ENCODE measurements around the gene PREPL.

PREPL gene

DNA sequence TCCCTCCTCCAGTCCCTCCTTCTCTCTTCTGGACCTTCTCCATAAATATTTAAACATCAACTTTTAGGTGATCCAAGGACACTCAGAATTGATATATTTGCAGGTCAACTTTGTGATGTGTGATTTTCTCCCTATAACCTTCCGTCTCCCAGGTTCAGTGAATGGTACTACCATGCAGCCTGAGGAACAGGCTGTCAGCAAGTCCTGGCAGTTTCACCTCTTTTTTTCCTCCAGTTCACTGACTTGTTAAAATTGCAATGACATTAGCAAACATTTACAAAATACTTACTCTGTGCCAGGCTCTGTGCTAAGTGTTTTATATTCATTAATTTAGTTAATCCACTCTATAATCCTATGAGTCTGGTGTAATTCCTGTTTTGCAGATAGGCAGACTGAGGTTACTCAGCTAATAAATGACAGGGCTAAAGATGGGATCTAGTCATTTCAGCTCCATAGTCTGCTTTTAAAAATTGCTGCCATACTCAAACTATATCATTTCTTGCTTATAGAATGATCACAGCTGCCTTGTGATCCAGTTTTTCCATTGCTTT is 78.1 kb downstream of the PREPL start:
- Histone ChIP-seq H3K4me3 (replicated peaks; ENCODE audit: low read depth, low read length) (no peak overlapping the region), H3K36me3 (ENCODE audit: control insufficient read depth, insufficient read depth, low read length) (no peaks in the 10 kb centered on the region), H3K27me3 (replicated peaks; ENCODE audit: control insufficient read depth, insufficient read depth, low read length) (no peaks in the 10 kb centered on the region; the same call in 1 of the 2 replicates)
- DNase-seq (ENCODE audit: extremely low read depth, insufficient read length): no peak
- no peak for TF ChIP-seq CTCF (IDR thresholded peaks at IDR 0.05; ENCODE audit: insufficient read depth, low read length, poor library complexity, severe bottlenecking)

DNA sequence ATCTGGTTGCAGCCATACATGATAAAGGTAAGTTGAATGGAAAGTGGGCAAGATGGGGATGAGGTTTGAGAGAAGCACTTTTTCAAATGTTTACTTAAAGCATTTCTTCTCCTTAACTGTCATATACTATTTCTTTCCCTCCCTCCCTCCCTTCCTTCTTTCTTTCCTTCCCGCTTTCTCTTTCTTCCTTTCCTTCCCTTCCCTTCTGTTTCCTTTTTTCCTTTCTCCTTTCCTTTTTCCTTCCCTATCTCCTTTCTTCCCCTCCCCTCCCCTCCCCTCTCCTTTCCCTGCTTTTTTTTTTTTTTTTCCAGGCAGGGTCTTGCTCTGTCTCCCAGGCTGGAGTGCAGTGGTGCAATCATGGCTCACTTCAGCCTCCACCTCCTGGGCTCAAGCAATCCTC is 80.4 kb downstream of the PREPL start:
- no peak for DNase-seq (ENCODE audit: extremely low read depth, insufficient read length)
- H3K4me3 ChIP-seq (replicated peaks; ENCODE audit: low read depth, low read length): no peak overlapping the region
- H3K27me3 ChIP-seq (replicated peaks; ENCODE audit: control insufficient read depth, insufficient read depth, low read length): no peaks in the 10 kb centered on the region; the same call in 1 of the 2 replicates
- H3K36me3 ChIP-seq (ENCODE audit: control insufficient read depth, insufficient read depth, low read length): no peaks in the 10 kb centered on the region
- TF ChIP-seq CTCF (IDR thresholded peaks at IDR 0.05; ENCODE audit: insufficient read depth, low read length, poor library complexity, severe bottlenecking): no peak

DNA sequence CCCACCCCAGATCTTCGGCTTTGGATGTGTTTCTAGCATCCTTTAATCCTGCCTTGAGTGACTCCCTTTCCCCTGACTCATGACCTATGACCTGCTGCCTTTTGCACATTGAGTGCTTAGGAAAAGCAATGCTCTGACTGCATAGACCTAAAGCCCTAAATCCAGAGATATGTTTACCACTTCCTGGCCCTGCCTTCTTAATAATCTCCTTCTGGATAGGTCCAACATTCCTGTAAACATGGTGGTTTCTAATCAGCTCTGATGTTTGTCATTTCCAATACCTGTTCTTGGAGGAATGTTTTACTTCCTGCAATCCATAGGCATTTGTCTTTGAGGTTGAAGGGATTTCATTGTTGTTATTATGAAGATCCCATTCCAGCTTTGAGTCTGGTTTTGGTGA is 83.8 kb downstream of the PREPL start:
- DNase-seq (ENCODE audit: extremely low read depth, insufficient read length): no peak
- Histone ChIP-seq H3K36me3 (ENCODE audit: control insufficient read depth, insufficient read depth, low read length) (no peaks in the 10 kb centered on the region), H3K27me3 (replicated peaks; ENCODE audit: control insufficient read depth, insufficient read depth, low read length) (no peaks in the 10 kb centered on the region), H3K4me3 (replicated peaks; ENCODE audit: low read depth, low read length) (no peak overlapping the region)
- no peak for TF ChIP-seq CTCF (IDR thresholded peaks at IDR 0.05; ENCODE audit: insufficient read depth, low read length, poor library complexity, severe bottlenecking)

GRCh38 chr2:44275927-44276303 is 85.4 kb downstream of the PREPL start:
- Histone ChIP-seq H3K36me3 (ENCODE audit: control insufficient read depth, insufficient read depth, low read length) (no peaks in the 10 kb centered on the region), H3K4me3 (replicated peaks; ENCODE audit: low read depth, low read length) (no peak overlapping the region), H3K27me3 (replicated peaks; ENCODE audit: control insufficient read depth, insufficient read depth, low read length) (no peaks in the 10 kb centered on the region)
- no peak for DNase-seq (ENCODE audit: extremely low read depth, insufficient read length)
- TF ChIP-seq CTCF (IDR thresholded peaks at IDR 0.05; ENCODE audit: insufficient read depth, low read length, poor library complexity, severe bottlenecking): no peak

GRCh38 chr2:44273596-44273995 is 87.7 kb downstream of the PREPL start:
- TF ChIP-seq CTCF (IDR thresholded peaks at IDR 0.05; ENCODE audit: insufficient read depth, low read length, poor library complexity, severe bottlenecking): no peak
- Histone ChIP-seq H3K4me3 (replicated peaks; ENCODE audit: low read depth, low read length) (no peak overlapping the region), H3K27me3 (replicated peaks; ENCODE audit: control insufficient read depth, insufficient read depth, low read length) (no peaks in the 10 kb centered on the region), H3K36me3 (ENCODE audit: control insufficient read depth, insufficient read depth, low read length) (no peaks in the 10 kb centered on the region)
- DNase-seq (ENCODE audit: extremely low read depth, insufficient read length): no peak

DNA sequence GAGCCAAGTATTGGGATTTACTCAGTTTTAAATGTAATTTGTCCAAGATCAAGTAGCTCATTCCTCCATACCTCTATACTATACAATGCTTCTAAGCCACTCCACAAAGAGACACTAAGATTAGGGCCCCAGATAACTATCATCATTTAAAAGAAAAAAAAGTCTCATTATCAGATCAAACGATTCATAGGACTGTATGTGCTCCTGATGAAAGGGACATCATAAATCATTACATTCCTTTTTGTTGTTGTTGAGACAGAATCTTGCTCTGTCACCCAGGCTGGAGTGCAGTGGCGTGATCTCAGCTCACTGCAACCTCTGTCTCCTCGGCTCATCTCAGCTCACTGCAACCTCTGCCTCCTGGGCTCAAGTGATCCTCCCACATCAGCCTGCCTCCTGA is 88.2 kb downstream of the PREPL start:
- Histone ChIP-seq H3K36me3 (ENCODE audit: control insufficient read depth, insufficient read depth, low read length) (no peaks in the 10 kb centered on the region), H3K27me3 (replicated peaks; ENCODE audit: control insufficient read depth, insufficient read depth, low read length) (no peaks in the 10 kb centered on the region), H3K4me3 (replicated peaks; ENCODE audit: low read depth, low read length) (no peak overlapping the region)
- no peak for TF ChIP-seq CTCF (IDR thresholded peaks at IDR 0.05; ENCODE audit: insufficient read depth, low read length, poor library complexity, severe bottlenecking)
- DNase-seq (ENCODE audit: extremely low read depth, insufficient read length): no peak

All from GM06990 (cell line).